ENCODE data around the gene POLG2.

Gene POLG2

GRCh38 chr17:64496786-64497564 lies at the start of gene POLG2:
Gene POLG2, minus strand, starts transcription at chr17:64497054. Its CDS starts 86 bp downstream, at chr17:64496968.
- Histone ChIP-seq H3K4me1 (ENCODE audit: insufficient read depth, low read length) (no peaks in the 10 kb centered on the region), H3K27me3 (ENCODE audit: insufficient read depth, low read length) (no peaks in the 10 kb centered on the region), H3K9me3 (ENCODE audit: insufficient read depth, low read depth, low read length) (no peaks in the 10 kb centered on the region), H3K9ac (ENCODE audit: low read depth, low read length) (peak within 1 kb of the TSS; percentile 94), H3K36me3 (ENCODE audit: insufficient read depth, low read depth, low read length) (peaks cover 63% of the 10 kb centered on the region), H3K27ac (ENCODE audit: low read length) (peak within 1 kb of the TSS; percentile 80), H3K4me3 (ENCODE audit: low read length) (peak within 1 kb of the TSS; percentile 68)

GRCh38 chr17:64544742-64545141 lies 47.9 kb upstream of the POLG2 start:
- Histone ChIP-seq H3K4me3 (ENCODE audit: low read length) (no peak overlapping the region), H3K9ac (ENCODE audit: low read depth, low read length) (no peak overlapping the region), H3K9me3 (ENCODE audit: insufficient read depth, low read depth, low read length) (no peaks in the 10 kb centered on the region), H3K27me3 (ENCODE audit: insufficient read depth, low read length) (no peaks in the 10 kb centered on the region), H3K36me3 (ENCODE audit: insufficient read depth, low read depth, low read length) (peaks cover 54% of the 10 kb centered on the region), H3K4me1 (ENCODE audit: insufficient read depth, low read length) (peaks cover 12% of the 10 kb centered on the region; the same call in 1 of the 2 replicates), H3K27ac (ENCODE audit: low read length) (no peak overlapping the region)

- H3K4me3 ChIP-seq (ENCODE audit: low read length): no peak overlapping the region
- no peaks in the 10 kb centered on the region for H3K27me3 ChIP-seq (ENCODE audit: insufficient read depth, low read length)
- peaks cover 80% of the 10 kb centered on the region for H3K36me3 ChIP-seq (ENCODE audit: insufficient read depth, low read depth, low read length)
- H3K9ac ChIP-seq (ENCODE audit: low read depth, low read length): no peak overlapping the region
- H3K4me1 ChIP-seq (ENCODE audit: insufficient read depth, low read length): no peaks in the 10 kb centered on the region
- H3K27ac ChIP-seq (ENCODE audit: low read length): no peak overlapping the region
- no peaks in the 10 kb centered on the region for H3K9me3 ChIP-seq (ENCODE audit: insufficient read depth, low read depth, low read length)
Measured at GRCh38 chr17:64540118-64540776, 43.4 kb upstream of the POLG2 start.

- Histone ChIP-seq H3K9me3 (ENCODE audit: insufficient read depth, low read depth, low read length) (no peaks in the 10 kb centered on the region), H3K36me3 (ENCODE audit: insufficient read depth, low read depth, low read length) (peaks cover 80% of the 10 kb centered on the region), H3K9ac (ENCODE audit: low read depth, low read length) (no peak overlapping the region), H3K4me1 (ENCODE audit: insufficient read depth, low read length) (no peaks in the 10 kb centered on the region), H3K27me3 (ENCODE audit: insufficient read depth, low read length) (no peaks in the 10 kb centered on the region), H3K4me3 (ENCODE audit: low read length) (no peak overlapping the region), H3K27ac (ENCODE audit: low read length) (no peak overlapping the region)
Measured at GRCh38 chr17:64538508-64539130, 41.8 kb upstream of the POLG2 start.

GRCh38 chr17:64537488-64537887 lies 40.6 kb upstream of the POLG2 start:
- Histone ChIP-seq H3K36me3 (ENCODE audit: insufficient read depth, low read depth, low read length) (peaks cover 89% of the 10 kb centered on the region), H3K9me3 (ENCODE audit: insufficient read depth, low read depth, low read length) (no peaks in the 10 kb centered on the region), H3K27ac (ENCODE audit: low read length) (no peak overlapping the region), H3K27me3 (ENCODE audit: insufficient read depth, low read length) (no peaks in the 10 kb centered on the region), H3K4me3 (ENCODE audit: low read length) (no peak overlapping the region), H3K9ac (ENCODE audit: low read depth, low read length) (no peak overlapping the region), H3K4me1 (ENCODE audit: insufficient read depth, low read length) (no peaks in the 10 kb centered on the region)

- Histone ChIP-seq H3K27me3 (ENCODE audit: insufficient read depth, low read length) (no peaks in the 10 kb centered on the region), H3K9me3 (ENCODE audit: insufficient read depth, low read depth, low read length) (no peaks in the 10 kb centered on the region), H3K36me3 (ENCODE audit: insufficient read depth, low read depth, low read length) (peaks cover 89% of the 10 kb centered on the region), H3K4me1 (ENCODE audit: insufficient read depth, low read length) (no peaks in the 10 kb centered on the region), H3K9ac (ENCODE audit: low read depth, low read length) (no peak overlapping the region), H3K27ac (ENCODE audit: low read length) (no peak overlapping the region), H3K4me3 (ENCODE audit: low read length) (no peak overlapping the region)
Measured at GRCh38 chr17:64536913-64537312, 40.1 kb upstream of the POLG2 start.

GRCh38 chr17:64535357-64535756 lies 38.5 kb upstream of the POLG2 start:
- H3K9me3 ChIP-seq (ENCODE audit: insufficient read depth, low read depth, low read length): no peaks in the 10 kb centered on the region
- H3K27ac ChIP-seq (ENCODE audit: low read length): no peak overlapping the region
- H3K9ac ChIP-seq (ENCODE audit: low read depth, low read length): no peak overlapping the region
- H3K4me3 ChIP-seq (ENCODE audit: low read length): no peak overlapping the region
- no peaks in the 10 kb centered on the region for H3K27me3 ChIP-seq (ENCODE audit: insufficient read depth, low read length)
- H3K36me3 ChIP-seq (ENCODE audit: insufficient read depth, low read depth, low read length): peaks cover 99% of the 10 kb centered on the region
- no peaks in the 10 kb centered on the region for H3K4me1 ChIP-seq (ENCODE audit: insufficient read depth, low read length)

GRCh38 chr17:64534187-64534586 lies 37.3 kb upstream of the POLG2 start:
- Histone ChIP-seq H3K36me3 (ENCODE audit: insufficient read depth, low read depth, low read length) (peaks cover 100% of the 10 kb centered on the region), H3K4me1 (ENCODE audit: insufficient read depth, low read length) (no peaks in the 10 kb centered on the region), H3K27me3 (ENCODE audit: insufficient read depth, low read length) (no peaks in the 10 kb centered on the region), H3K27ac (ENCODE audit: low read length) (no peak overlapping the region), H3K9ac (ENCODE audit: low read depth, low read length) (no peak overlapping the region), H3K9me3 (ENCODE audit: insufficient read depth, low read depth, low read length) (no peaks in the 10 kb centered on the region), H3K4me3 (ENCODE audit: low read length) (no peak overlapping the region)

- Histone ChIP-seq H3K9me3 (ENCODE audit: insufficient read depth, low read depth, low read length) (no peaks in the 10 kb centered on the region), H3K4me1 (ENCODE audit: insufficient read depth, low read length) (no peaks in the 10 kb centered on the region), H3K36me3 (ENCODE audit: insufficient read depth, low read depth, low read length) (peaks cover 100% of the 10 kb centered on the region), H3K27me3 (ENCODE audit: insufficient read depth, low read length) (no peaks in the 10 kb centered on the region), H3K4me3 (ENCODE audit: low read length) (no peak overlapping the region), H3K9ac (ENCODE audit: low read depth, low read length) (no peak overlapping the region), H3K27ac (ENCODE audit: low read length) (no peak overlapping the region)
Measured at GRCh38 chr17:64533784-64534183, 36.9 kb upstream of the POLG2 start.

GRCh38 chr17:64532409-64532808 lies 35.6 kb upstream of the POLG2 start:
- no peak overlapping the region for H3K4me3 ChIP-seq (ENCODE audit: low read length)
- H3K9ac ChIP-seq (ENCODE audit: low read depth, low read length): no peak overlapping the region
- no peaks in the 10 kb centered on the region for H3K27me3 ChIP-seq (ENCODE audit: insufficient read depth, low read length)
- H3K27ac ChIP-seq (ENCODE audit: low read length): no peak overlapping the region
- peaks cover 100% of the 10 kb centered on the region for H3K36me3 ChIP-seq (ENCODE audit: insufficient read depth, low read depth, low read length)
- H3K9me3 ChIP-seq (ENCODE audit: insufficient read depth, low read depth, low read length): no peaks in the 10 kb centered on the region
- no peaks in the 10 kb centered on the region for H3K4me1 ChIP-seq (ENCODE audit: insufficient read depth, low read length)

- peaks cover 100% of the 10 kb centered on the region for H3K36me3 ChIP-seq (ENCODE audit: insufficient read depth, low read depth, low read length)
- no peak overlapping the region for H3K4me3 ChIP-seq (ENCODE audit: low read length)
- H3K27ac ChIP-seq (ENCODE audit: low read length): no peak overlapping the region
- no peaks in the 10 kb centered on the region for H3K4me1 ChIP-seq (ENCODE audit: insufficient read depth, low read length)
- H3K27me3 ChIP-seq (ENCODE audit: insufficient read depth, low read length): no peaks in the 10 kb centered on the region
- H3K9me3 ChIP-seq (ENCODE audit: insufficient read depth, low read depth, low read length): no peaks in the 10 kb centered on the region
- H3K9ac ChIP-seq (ENCODE audit: low read depth, low read length): no peak overlapping the region
Measured at GRCh38 chr17:64531955-64532371, 35.1 kb upstream of the POLG2 start.

- H3K36me3 ChIP-seq (ENCODE audit: insufficient read depth, low read depth, low read length): peaks cover 100% of the 10 kb centered on the region
- no peak overlapping the region for H3K27ac ChIP-seq (ENCODE audit: low read length)
- H3K9me3 ChIP-seq (ENCODE audit: insufficient read depth, low read depth, low read length): no peaks in the 10 kb centered on the region
- no peak overlapping the region for H3K4me3 ChIP-seq (ENCODE audit: low read length)
- no peak overlapping the region for H3K9ac ChIP-seq (ENCODE audit: low read depth, low read length)
- H3K27me3 ChIP-seq (ENCODE audit: insufficient read depth, low read length): no peaks in the 10 kb centered on the region
- H3K4me1 ChIP-seq (ENCODE audit: insufficient read depth, low read length): no peaks in the 10 kb centered on the region
Measured at GRCh38 chr17:64529221-64529620, 32.4 kb upstream of the POLG2 start.
